Upper lobe of left lung (tissue), 6 donors: ENCODE data around the gene GAD1. TPM values are rescaled to one million over a fixed set of nuclear protein-coding genes. Genes with fewer than 3 reads are reported as not detected.

ENCODE experiments used
- ATAC-seq, 2 donors: fragments of 200-7000 bp; cut with Tn5 transposase; one replicate each; pipeline ENCODE4 v1.9.1; 2022; ENCODE audit warnings: mild to moderate bottlenecking in 2 of 2, moderate library complexity in 2 of 2; ENCODE audit not compliant: low FRiP score in 2 of 2
- DNase-seq, 2 donors: peaks; one replicate each; pipeline ENCODE4 v3.0.0-alpha.2; 2019 to 2020
- H3K27ac ChIP-seq, 4 donors: fragments of 200-600 bp; sonication (generic); one replicate each; pipeline ENCODE4 v1.5.1; 2016 to 2019
- H3K27me3 ChIP-seq, 4 donors: fragments of 200-600 bp; sonication (generic); one replicate each; pipeline ENCODE4 v1.5.1; 2017 to 2019
- H3K36me3 ChIP-seq, 4 donors: fragments of 200-600 bp; sonication (generic); one replicate each; pipeline ENCODE4 v1.5.1; 2016 to 2019
- H3K4me1 ChIP-seq, 4 donors: fragments of 200-600 bp; sonication (generic); one replicate each; pipeline ENCODE4 v1.5.1; 2018 to 2019
- H3K4me3 ChIP-seq, 4 donors: fragments of 200-600 bp; sonication (generic); one replicate each; pipeline ENCODE4 v1.5.1; 2017 to 2019; ENCODE audit warnings: mild to moderate bottlenecking in 2 of 4, moderate library complexity in 1 of 4
- H3K9me3 ChIP-seq, 4 donors: fragments of 200-600 bp; sonication (generic); one replicate each; pipeline ENCODE4 v1.5.1; 2018 to 2019
- EP300 ChIP-seq, 4 donors: sonication (generic); formaldehyde crosslinking; IDR thresholded peaks; one replicate each; pipeline ENCODE4 v1.5.1; 2017; ENCODE audit warnings: antibody characterized with exemption in 4 of 4, control low read depth in 2 of 4
- POLR2A ChIP-seq, 4 donors: fragments of 450-650 bp; IDR thresholded peaks; one replicate each; pipeline ENCODE4 v1.5.1; 2016 to 2017; ENCODE audit warnings: antibody characterized with exemption in 4 of 4, mild to moderate bottlenecking in 2 of 4
- POLR2AphosphoS5 ChIP-seq, 2 donors: sonication (generic); formaldehyde crosslinking; IDR thresholded peaks; one replicate each; pipeline ENCODE4 v1.5.1; 2017; ENCODE audit warnings: antibody characterized with exemption in 2 of 2
- WGBS, 2 donors: methylation state at CpG; one replicate each; pipeline ENCODE4 v1.1.5; 2017 to 2018; 5-methylcytosine and 5-hydroxymethylcytosine counted together
- total RNA-seq, 6 donors: library from RNA; depleted of rRNA in 4 of 6; stranded (reverse); fragments of >200 nt in 4 of 6; gene quantifications; one replicate each; pipeline versions ENCODE4 v1.1.0 to v1.2.1, GENCODE V29; 2016 to 2021
- TF ChIP-seq, protein P1 (sequence below), 6 experiments: fragments of 450-650 bp in 4 of 6; fragments of 200-600 bp in 2 of 6; sonication (generic) in 2 of 6; IDR thresholded peaks; one replicate each; pipeline ENCODE4 v1.5.1; 2016 to 2019; ENCODE audit warnings: antibody characterized with exemption in 6 of 6
- donor health status: DM: no; HTN: no; CAD: no; lungs with moderate emphysema.
- donor health status: DM: no; HTN: yes; CAD: no; lungs with severe emphysema.

Gene GAD1
- total RNA-seq, 6 donors from 2014 or later: 0.29 to 0.79 TPM; not detected in 4

DNA sequence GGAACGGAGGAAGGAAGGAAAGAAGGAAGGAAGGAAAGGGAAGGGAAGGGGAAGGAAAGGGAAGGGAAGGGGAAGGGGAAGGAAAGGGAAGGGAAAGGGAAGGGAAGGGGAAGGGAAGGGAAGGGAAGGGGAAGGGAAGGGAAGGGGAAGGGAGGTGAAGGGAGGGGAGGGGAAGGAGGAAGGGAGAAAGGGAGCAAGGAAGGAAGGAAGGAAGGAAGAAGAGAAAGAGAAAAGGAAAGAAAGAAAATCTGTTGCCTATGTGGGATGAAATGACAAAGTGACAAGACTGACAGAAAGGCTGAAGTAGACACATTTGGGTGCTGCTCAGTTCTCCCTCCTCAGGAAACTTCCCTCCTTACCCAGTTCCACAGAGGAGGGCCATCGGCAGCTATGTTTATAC is 66.1 kb downstream of the GAD1 start:
- H3K36me3 ChIP-seq: no peaks in the 10 kb centered on the region
- ATAC-seq (no peak), DNase-seq (no peak)
- no peak overlapping the region for H3K27ac ChIP-seq
- no peaks in the 10 kb centered on the region for H3K9me3 ChIP-seq
- TF ChIP-seq EP300 (IDR thresholded peaks at IDR 0.05) (no peak), POLR2A (IDR thresholded peaks at IDR 0.05) (no peak), POLR2AphosphoS5 (IDR thresholded peaks at IDR 0.05) (no peak)
- TF ChIP-seq, protein P1, sequence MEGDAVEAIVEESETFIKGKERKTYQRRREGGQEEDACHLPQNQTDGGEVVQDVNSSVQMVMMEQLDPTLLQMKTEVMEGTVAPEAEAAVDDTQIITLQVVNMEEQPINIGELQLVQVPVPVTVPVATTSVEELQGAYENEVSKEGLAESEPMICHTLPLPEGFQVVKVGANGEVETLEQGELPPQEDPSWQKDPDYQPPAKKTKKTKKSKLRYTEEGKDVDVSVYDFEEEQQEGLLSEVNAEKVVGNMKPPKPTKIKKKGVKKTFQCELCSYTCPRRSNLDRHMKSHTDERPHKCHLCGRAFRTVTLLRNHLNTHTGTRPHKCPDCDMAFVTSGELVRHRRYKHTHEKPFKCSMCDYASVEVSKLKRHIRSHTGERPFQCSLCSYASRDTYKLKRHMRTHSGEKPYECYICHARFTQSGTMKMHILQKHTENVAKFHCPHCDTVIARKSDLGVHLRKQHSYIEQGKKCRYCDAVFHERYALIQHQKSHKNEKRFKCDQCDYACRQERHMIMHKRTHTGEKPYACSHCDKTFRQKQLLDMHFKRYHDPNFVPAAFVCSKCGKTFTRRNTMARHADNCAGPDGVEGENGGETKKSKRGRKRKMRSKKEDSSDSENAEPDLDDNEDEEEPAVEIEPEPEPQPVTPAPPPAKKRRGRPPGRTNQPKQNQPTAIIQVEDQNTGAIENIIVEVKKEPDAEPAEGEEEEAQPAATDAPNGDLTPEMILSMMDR (IDR thresholded peaks at IDR 0.05): no peak
- H3K4me1 ChIP-seq: no peaks in the 10 kb centered on the region
- H3K4me3 ChIP-seq: no peak overlapping the region
- 67 to 95% methylated on average over 2 of the region's 2 CpGs for WGBS, 2 donors
- H3K27me3 ChIP-seq: no peaks in the 10 kb centered on the region

DNA sequence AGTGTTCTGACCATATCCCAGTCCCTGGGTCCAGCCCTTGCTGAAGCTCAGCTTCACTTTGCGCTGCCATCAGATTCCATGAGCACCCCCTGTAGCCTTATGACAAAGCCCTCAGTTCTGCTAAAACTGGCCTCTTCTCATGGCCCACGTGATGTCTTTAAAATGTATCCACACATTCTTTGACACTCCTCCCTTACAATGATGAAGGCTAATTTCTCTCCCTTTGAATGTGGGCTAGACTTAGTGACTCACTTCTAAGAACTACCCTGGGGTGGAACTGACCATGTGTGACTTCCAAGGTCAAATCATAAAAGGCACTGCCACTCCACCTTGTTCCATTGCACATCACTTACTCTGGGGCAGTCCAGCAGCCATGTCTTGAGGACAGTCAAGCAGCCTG is 67.0 kb downstream of the GAD1 start:
- 90 to 91% methylated on average over 2 of the region's 2 CpGs for WGBS, 2 donors
- Histone ChIP-seq H3K27me3 (no peaks in the 10 kb centered on the region), H3K4me1 (no peaks in the 10 kb centered on the region), H3K27ac (no peak overlapping the region), H3K36me3 (no peaks in the 10 kb centered on the region), H3K9me3 (no peaks in the 10 kb centered on the region), H3K4me3 (no peak overlapping the region)
- TF ChIP-seq POLR2A (IDR thresholded peaks at IDR 0.05) (no peak), POLR2AphosphoS5 (IDR thresholded peaks at IDR 0.05) (no peak), EP300 (IDR thresholded peaks at IDR 0.05) (no peak)
- TF ChIP-seq, protein P1 (IDR thresholded peaks at IDR 0.05): no peak
- DNase-seq (no peak), ATAC-seq (no peak)

DNA sequence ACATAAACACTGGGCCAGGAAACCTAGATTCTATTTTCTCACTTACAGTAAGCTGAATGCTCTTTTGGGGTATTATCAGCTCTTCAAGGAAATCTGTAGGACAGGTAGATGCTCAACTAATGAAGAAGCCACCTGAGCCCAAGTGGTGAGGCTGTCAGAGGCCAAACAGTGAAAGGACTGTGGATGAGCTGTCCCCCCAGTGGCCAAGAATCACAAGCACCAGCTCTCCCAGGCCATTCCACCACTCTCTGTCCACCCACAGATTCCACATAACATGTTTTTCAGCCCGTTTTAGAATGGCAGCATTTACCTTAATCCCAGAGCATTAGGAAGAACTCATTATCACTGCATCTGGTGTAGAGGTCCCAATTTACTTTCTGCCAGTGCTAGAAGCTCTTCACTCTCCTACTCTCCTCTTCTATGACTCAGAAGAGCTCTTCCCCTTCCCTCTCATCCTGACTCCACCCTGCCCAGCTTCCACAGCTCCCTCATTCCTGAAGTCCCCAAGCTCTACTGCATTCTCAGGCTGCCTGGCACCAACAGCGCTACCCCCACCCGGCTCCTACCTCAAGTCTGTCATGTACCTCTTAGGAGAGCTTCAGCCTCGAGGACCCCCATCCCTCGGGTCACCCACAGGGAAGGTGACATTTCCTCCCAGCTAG is 68.6 kb downstream of the GAD1 start:
- ATAC-seq: peak in 1 of 2 donors; percentile 39
- WGBS, 2 donors: 86 to 93% methylated on average over 5 of the region's 5 CpGs

DNA sequence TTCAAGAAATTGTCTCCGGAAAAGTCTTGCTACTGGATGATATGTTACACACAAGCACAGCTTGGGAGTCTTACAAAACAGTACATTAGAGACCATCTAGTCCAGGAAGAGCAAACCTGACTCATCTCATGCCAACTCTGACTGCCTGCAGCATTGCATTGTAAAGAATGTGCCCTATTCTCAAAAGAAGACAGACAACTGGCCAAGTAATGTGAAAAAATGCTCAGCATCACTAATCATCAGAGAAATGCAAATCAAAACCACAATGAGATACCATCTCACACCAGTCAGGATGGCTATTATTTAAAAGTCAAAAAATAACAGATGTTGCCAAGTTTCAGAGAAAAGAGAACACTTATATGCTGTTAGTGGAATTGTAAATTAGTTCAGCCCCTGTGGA is 69.7 kb downstream of the GAD1 start:
- ATAC-seq (no peak), DNase-seq (no peak)
- Histone ChIP-seq H3K36me3 (no peaks in the 10 kb centered on the region), H3K4me1 (no peaks in the 10 kb centered on the region), H3K9me3 (no peaks in the 10 kb centered on the region), H3K27ac (no peak overlapping the region), H3K4me3 (no peak overlapping the region), H3K27me3 (no peaks in the 10 kb centered on the region)
- 83 to 91% methylated on average over 1 of the region's 1 CpG for WGBS, 2 donors
- TF ChIP-seq POLR2A (IDR thresholded peaks at IDR 0.05) (no peak), POLR2AphosphoS5 (IDR thresholded peaks at IDR 0.05) (no peak), EP300 (IDR thresholded peaks at IDR 0.05) (no peak)
- TF ChIP-seq, protein P1 (IDR thresholded peaks at IDR 0.05): no peak

More for the DNA sequence above, 68.6 kb downstream of the GAD1 start:
- Histone ChIP-seq H3K27me3 (no peaks in the 10 kb centered on the region), H3K9me3 (no peaks in the 10 kb centered on the region), H3K36me3 (no peaks in the 10 kb centered on the region), H3K27ac (no peak overlapping the region), H3K4me1 (no peaks in the 10 kb centered on the region), H3K4me3 (no peak overlapping the region)
- TF ChIP-seq, protein P1 (IDR thresholded peaks at IDR 0.05): no peak
- TF ChIP-seq POLR2AphosphoS5 (IDR thresholded peaks at IDR 0.05): no peak
- no peak for TF ChIP-seq EP300 (IDR thresholded peaks at IDR 0.05)
- TF ChIP-seq POLR2A (IDR thresholded peaks at IDR 0.05): no peak
- no peak for DNase-seq

DNA sequence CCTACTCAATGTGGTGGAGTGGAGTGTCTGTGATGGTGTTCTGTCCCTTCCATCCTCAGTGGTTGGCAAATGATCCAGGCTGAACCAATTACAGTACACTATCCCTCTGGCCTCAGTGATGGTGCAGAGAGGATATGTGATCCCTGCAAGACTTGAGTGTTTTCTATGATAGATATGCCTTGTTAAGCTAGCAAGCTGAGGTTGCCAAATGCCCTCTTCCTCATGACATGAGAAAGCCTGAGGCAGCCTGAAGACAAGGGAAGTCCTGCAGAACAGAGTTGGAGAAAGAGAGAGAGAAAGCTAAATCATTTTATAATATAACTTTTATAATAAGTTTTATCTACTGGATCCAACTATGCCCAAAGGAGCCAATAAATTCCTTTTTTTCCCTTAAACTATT is 70.8 kb downstream of the GAD1 start:
- ATAC-seq (no peak), DNase-seq (no peak)
- no peak overlapping the region for H3K27ac ChIP-seq
- H3K4me3 ChIP-seq: no peak overlapping the region
- no peak for TF ChIP-seq POLR2A (IDR thresholded peaks at IDR 0.05)
- TF ChIP-seq POLR2AphosphoS5 (IDR thresholded peaks at IDR 0.05): no peak
- TF ChIP-seq EP300 (IDR thresholded peaks at IDR 0.05): no peak
- TF ChIP-seq, protein P1 (IDR thresholded peaks at IDR 0.05): no peak
- no peaks in the 10 kb centered on the region for H3K9me3 ChIP-seq
- H3K27me3 ChIP-seq: no peaks in the 10 kb centered on the region
- no peaks in the 10 kb centered on the region for H3K36me3 ChIP-seq
- H3K4me1 ChIP-seq: no peaks in the 10 kb centered on the region
